Mesenchymal stem cell (in vitro differentiated cells and primary cell): ENCODE measurements around the gene ST8SIA1.

Experiments used
- DNase-seq: peaks from one replicate; pipeline ENCODE4 v3.0.0-alpha.2; 2013
- H2AFZ ChIP-seq: one replicate; pipeline ENCODE4 v1.6.1; 2013; ENCODE audit warnings: low read depth, mild to moderate bottlenecking, control low read depth, inconsistent platforms, low read length, moderate library complexity
- H2AK5ac ChIP-seq: 2 replicates; pipeline ENCODE4 v1.6.1; 2013; ENCODE audit warnings: low read length, moderate library complexity, mild to moderate bottlenecking, inconsistent platforms; ENCODE audit not compliant: severe bottlenecking
- H2BK120ac ChIP-seq: one replicate; pipeline ENCODE4 v1.6.1; 2013; ENCODE audit warnings: low read depth, mild to moderate bottlenecking, inconsistent platforms, low read length, moderate library complexity
- H2BK12ac ChIP-seq, 2 experiments: one replicate each; pipeline ENCODE4 v1.6.1; 2013; ENCODE audit warnings: inconsistent platforms in 2 of 2, low read length in 2 of 2, mild to moderate bottlenecking in 2 of 2, moderate library complexity in 2 of 2, control low read depth in 1 of 2
- H2BK15ac ChIP-seq: one replicate; pipeline ENCODE4 v1.6.1; 2013; ENCODE audit warnings: mild to moderate bottlenecking, low read depth, inconsistent platforms; ENCODE audit not compliant: poor library complexity, severe bottlenecking
- H2BK5ac ChIP-seq: 2 replicates; pipeline ENCODE4 v1.6.1; 2013; ENCODE audit warnings: low read depth, mild to moderate bottlenecking, low read length, control low read depth, inconsistent platforms; ENCODE audit not compliant: poor library complexity, severe bottlenecking
- H3K14ac ChIP-seq, 2 experiments: one replicate each; pipeline ENCODE4 v1.6.1; 2013; ENCODE audit warnings: inconsistent platforms in 2 of 2, low read length in 2 of 2, control low read depth in 1 of 2, mild to moderate bottlenecking in 1 of 2, moderate library complexity in 1 of 2
- H3K18ac ChIP-seq, 2 experiments: one replicate each; pipeline ENCODE4 v1.6.1; 2013; ENCODE audit warnings: inconsistent platforms in 2 of 2, low read length in 2 of 2, control low read depth in 1 of 2, low read depth in 1 of 2, mild to moderate bottlenecking in 1 of 2
- H3K23ac ChIP-seq, 2 experiments: one replicate each; pipeline ENCODE4 v1.6.1; 2013; ENCODE audit warnings: inconsistent platforms in 2 of 2, low read length in 2 of 2, mild to moderate bottlenecking in 2 of 2, moderate library complexity in 2 of 2, control low read depth in 1 of 2
- H3K27ac ChIP-seq: 2 replicates; pipeline ENCODE4 v1.5.1; 2013; ENCODE audit warnings: mild to moderate bottlenecking, moderate library complexity, low read length, control low read depth, inconsistent platforms; ENCODE audit not compliant: poor library complexity, severe bottlenecking
- H3K27me3 ChIP-seq, 2 experiments: 2 replicates each; pipeline versions ENCODE4 v1.6.1 to v1.7.0; 2013; ENCODE audit warnings: low read length in 2 of 2, mild to moderate bottlenecking in 2 of 2, moderate library complexity in 2 of 2, control low read depth in 1 of 2, inconsistent platforms in 1 of 2; ENCODE audit not compliant: control insufficient read depth in 1 of 2, insufficient read depth in 1 of 2
- H3K36me3 ChIP-seq, 2 experiments: 2 replicates each; pipeline versions ENCODE4 v1.6.1 to v1.7.0; 2013; ENCODE audit warnings: low read length in 2 of 2, control low read depth in 1 of 2, inconsistent platforms in 1 of 2, low read depth in 1 of 2, mild to moderate bottlenecking in 1 of 2; ENCODE audit not compliant: insufficient read depth in 2 of 2, control insufficient read depth in 1 of 2
- H3K4ac ChIP-seq, 2 experiments: one replicate each; pipeline ENCODE4 v1.6.1; 2013; ENCODE audit warnings: inconsistent platforms in 2 of 2, low read length in 2 of 2, mild to moderate bottlenecking in 2 of 2, moderate library complexity in 2 of 2, control low read depth in 1 of 2, low read depth in 1 of 2
- H3K4me1 ChIP-seq: 2 replicates; pipeline ENCODE4 v1.6.1; 2013; ENCODE audit warnings: low read depth, low read length, control low read depth; ENCODE audit not compliant: control insufficient read depth, insufficient read depth
- H3K4me2 ChIP-seq: 2 replicates; pipeline ENCODE4 v1.6.1; 2013; ENCODE audit warnings: low read length, mild to moderate bottlenecking, inconsistent platforms; ENCODE audit not compliant: poor library complexity, severe bottlenecking
- H3K4me3 ChIP-seq, 2 experiments: 2 replicates each; pipeline versions ENCODE4 v1.5.1 to v1.7.0; 2013; ENCODE audit warnings: low read length in 2 of 2, mild to moderate bottlenecking in 2 of 2, control low read depth in 1 of 2, low read depth in 1 of 2; ENCODE audit not compliant: insufficient read depth in 1 of 2
- H3K79me1 ChIP-seq: replicated peaks from 2 replicates; pipeline ENCODE4 v1.6.1; 2013; ENCODE audit warnings: mild to moderate bottlenecking, control low read depth, low read length, inconsistent platforms; ENCODE audit not compliant: poor library complexity, severe bottlenecking
- H3K9ac ChIP-seq: 2 replicates; pipeline ENCODE4 v1.7.0; 2013; ENCODE audit warnings: mild to moderate bottlenecking, low read length, moderate library complexity
- H3K9me3 ChIP-seq: 2 replicates; pipeline ENCODE4 v1.7.0; 2013; ENCODE audit warnings: mild to moderate bottlenecking, low read length; ENCODE audit not compliant: control insufficient read depth
- H4K8ac ChIP-seq: one replicate; pipeline ENCODE4 v1.6.1; 2013; ENCODE audit warnings: inconsistent platforms, mild to moderate bottlenecking, low read length, moderate library complexity
- H4K91ac ChIP-seq: one replicate; pipeline ENCODE4 v1.6.1; 2013; ENCODE audit warnings: mild to moderate bottlenecking, low read length, inconsistent platforms
- WGBS: methylation state at CpG from one replicate; pipeline ENCODE4 v1.1.7; 2013; ENCODE audit warnings: mixed read lengths; 5-methylcytosine and 5-hydroxymethylcytosine counted together

The ST8SIA1 gene

DNA sequence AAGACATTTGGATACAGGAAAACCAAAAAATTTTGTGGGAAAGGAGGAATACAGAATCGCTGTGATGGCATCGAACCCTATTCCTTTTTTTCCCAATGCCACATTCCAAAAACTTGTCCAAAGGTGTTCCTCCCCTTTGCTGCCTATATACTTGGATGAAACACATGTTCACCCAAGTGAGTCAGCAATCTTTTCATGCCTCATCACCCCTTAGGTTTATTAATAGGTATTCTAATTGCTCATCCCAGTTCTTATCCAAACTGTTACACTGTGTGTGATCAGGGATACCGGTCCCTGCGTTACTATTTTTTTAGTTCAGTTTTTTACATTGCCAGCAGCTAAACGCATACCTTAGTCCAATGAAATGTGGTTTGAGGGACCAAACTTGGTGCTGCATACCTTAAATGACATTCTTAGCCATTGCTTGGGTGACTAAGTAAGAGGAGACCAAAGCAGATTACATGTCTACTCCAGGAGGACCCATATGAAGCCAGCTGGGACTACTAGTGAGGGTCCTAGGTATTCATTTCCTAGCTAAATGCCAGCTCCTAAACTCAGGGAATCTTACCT, 20.6 kb upstream of the ST8SIA1 start:
- Histone ChIP-seq H3K23ac (no peak overlapping the region), H2AK5ac (no peak overlapping the region), H2AFZ (no peak overlapping the region), H3K4ac (no peak overlapping the region), H3K36me3 (no peaks in the 10 kb centered on the region), H3K27ac (no peak overlapping the region), H2BK15ac (no peak overlapping the region), H3K18ac (no peak overlapping the region), H4K91ac (no peak overlapping the region), H3K4me2 (no peak overlapping the region), H3K14ac (no peak overlapping the region), H3K4me1 (no peaks in the 10 kb centered on the region), H3K4me3 (no peak overlapping the region), H3K79me1 (no peaks in the 10 kb centered on the region), H2BK5ac (no peak overlapping the region), H2BK12ac (no peak overlapping the region), H4K8ac (no peak overlapping the region), H2BK120ac (no peak overlapping the region), H3K27me3 (peaks cover 0 to 5% of the 10 kb centered on the region in 2 experiments), H3K9me3 (no peaks in the 10 kb centered on the region), H3K9ac (no peak overlapping the region)
- DNase-seq, result no peak
- WGBS, result 67% methylated on average over 5 of the region's 5 CpGs

DNA sequence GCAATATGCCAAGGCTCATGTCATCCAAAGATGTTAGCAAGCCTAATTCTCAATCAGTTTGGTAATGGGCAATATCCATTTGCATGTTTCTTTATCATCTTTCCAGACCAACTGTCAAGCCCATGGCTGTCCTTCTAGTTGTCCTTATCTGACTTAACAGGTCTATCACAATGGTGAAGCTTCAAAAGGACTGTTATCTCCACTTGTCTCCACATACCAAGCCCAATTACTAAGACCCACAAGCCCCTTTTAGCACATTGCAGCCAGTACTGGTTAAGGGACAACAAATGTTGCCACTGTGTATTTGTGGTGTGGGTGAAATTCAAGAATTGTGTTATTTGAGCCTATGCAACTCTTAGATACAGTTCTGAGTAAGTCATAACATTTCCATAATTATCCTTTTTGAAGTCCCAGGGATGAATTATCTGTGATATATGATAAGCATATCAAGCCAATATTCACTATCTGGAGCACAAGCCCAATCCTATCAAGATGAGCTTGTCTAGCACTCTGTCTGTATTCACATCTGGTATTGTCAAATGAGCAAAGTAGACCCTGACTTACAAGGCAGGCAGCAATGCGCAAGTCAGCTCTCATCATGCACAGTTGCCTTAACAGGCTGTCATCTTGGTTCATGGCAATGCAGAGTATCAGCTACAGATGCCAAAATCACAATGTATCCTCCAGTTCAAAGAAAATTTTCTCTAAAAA, 19.3 kb upstream of the ST8SIA1 start:
- H3K4me1 ChIP-seq, result no peaks in the 10 kb centered on the region
- WGBS, result 90% methylated on average over 1 of the region's 1 CpG
- no peak for DNase-seq

GRCh38 chr12:22350886-22351285, 16.4 kb upstream of the ST8SIA1 start:
- no peak overlapping the region for H2AFZ ChIP-seq

More for the DNA sequence above, 19.3 kb upstream of the ST8SIA1 start:
- H3K14ac ChIP-seq, result no peak overlapping the region
- no peak overlapping the region for H3K4ac ChIP-seq
- peaks cover 0 to 5% of the 10 kb centered on the region in 2 experiments for H3K27me3 ChIP-seq
- no peak overlapping the region for H3K23ac ChIP-seq
- no peaks in the 10 kb centered on the region for H3K36me3 ChIP-seq
- H3K4me3 ChIP-seq, result no peak overlapping the region
- no peak overlapping the region for H3K4me2 ChIP-seq
- no peaks in the 10 kb centered on the region for H3K79me1 ChIP-seq
- no peak overlapping the region for H3K27ac ChIP-seq
- no peak overlapping the region for H2AK5ac ChIP-seq
- H4K8ac ChIP-seq, result no peak overlapping the region
- no peak overlapping the region for H2BK5ac ChIP-seq
- H3K18ac ChIP-seq, result no peak overlapping the region
- no peak overlapping the region for H3K9ac ChIP-seq
- H4K91ac ChIP-seq, result no peak overlapping the region
- no peaks in the 10 kb centered on the region for H3K9me3 ChIP-seq
- no peak overlapping the region for H2BK15ac ChIP-seq
- H2AFZ ChIP-seq, result no peak overlapping the region
- no peak overlapping the region for H2BK12ac ChIP-seq
- H2BK120ac ChIP-seq, result no peak overlapping the region

GRCh38 chr12:22348208-22348607, 13.7 kb upstream of the ST8SIA1 start:
- no peak for DNase-seq
- Histone ChIP-seq H4K8ac (no peak overlapping the region), H3K23ac (no peak overlapping the region), H3K9ac (no peak overlapping the region), H3K27me3 (no peaks in the 10 kb centered on the region), H2BK5ac (no peak overlapping the region), H2AFZ (no peak overlapping the region), H2BK12ac (no peak overlapping the region), H3K4me1 (no peaks in the 10 kb centered on the region), H3K9me3 (no peaks in the 10 kb centered on the region), H3K4me3 (no peak overlapping the region), H2BK15ac (no peak overlapping the region), H2AK5ac (no peak overlapping the region), H2BK120ac (no peak overlapping the region), H3K27ac (no peak overlapping the region), H4K91ac (no peak overlapping the region), H3K4ac (no peak overlapping the region), H3K79me1 (no peaks in the 10 kb centered on the region), H3K4me2 (no peak overlapping the region), H3K36me3 (no peaks in the 10 kb centered on the region), H3K18ac (no peak overlapping the region), H3K14ac (no peak overlapping the region)
- WGBS, result 89% methylated on average over 3 of the region's 5 CpGs

More at GRCh38 chr12:22350886-22351285, 16.4 kb upstream of the ST8SIA1 start:
- WGBS, result 23% methylated on average over 4 of the region's 4 CpGs
- H3K4me1 ChIP-seq, result no peaks in the 10 kb centered on the region
- H2BK12ac ChIP-seq, result no peak overlapping the region
- no peak overlapping the region for H3K4me2 ChIP-seq
- H2BK5ac ChIP-seq, result no peak overlapping the region
- H3K36me3 ChIP-seq, result no peaks in the 10 kb centered on the region
- no peak for DNase-seq
- H3K79me1 ChIP-seq, result no peaks in the 10 kb centered on the region
- no peak overlapping the region for H3K23ac ChIP-seq
- H3K18ac ChIP-seq, result no peak overlapping the region
- H3K27ac ChIP-seq, result no peak overlapping the region
- H3K14ac ChIP-seq, result no peak overlapping the region
- H2AK5ac ChIP-seq, result no peak overlapping the region
- H3K27me3 ChIP-seq, result peaks cover 0 to 5% of the 10 kb centered on the region in 2 experiments
- no peak overlapping the region for H3K4ac ChIP-seq
- no peak overlapping the region for H2BK15ac ChIP-seq
- H4K8ac ChIP-seq, result no peak overlapping the region
- H4K91ac ChIP-seq, result no peak overlapping the region
- no peaks in the 10 kb centered on the region for H3K9me3 ChIP-seq
- no peak overlapping the region for H3K9ac ChIP-seq
- H3K4me3 ChIP-seq, result no peak overlapping the region
- no peak overlapping the region for H2BK120ac ChIP-seq
